Ishikawa (cell line): ENCODE measurements around the gene EIF3A.

Experiments
- EGR1 ChIP-seq: IDR thresholded peaks from 2 replicates; pipeline ENCODE4 v1.6.1; 2012
- EP300 ChIP-seq: IDR thresholded peaks from 2 replicates; pipeline ENCODE4 v1.6.1; 2012; ENCODE audit warnings: borderline replicate concordance
- FOXM1 ChIP-seq: IDR thresholded peaks from 2 replicates; pipeline ENCODE4 v1.6.1; 2012; ENCODE audit warnings: low read depth, borderline replicate concordance
- YY1 ChIP-seq: IDR thresholded peaks from 2 replicates; pipeline ENCODE4 v1.6.1; 2012; ENCODE audit warnings: low read depth
- TF ChIP-seq, protein P1 (sequence below): IDR thresholded peaks from 2 replicates; pipeline ENCODE4 v1.6.1; 2012

DNA sequence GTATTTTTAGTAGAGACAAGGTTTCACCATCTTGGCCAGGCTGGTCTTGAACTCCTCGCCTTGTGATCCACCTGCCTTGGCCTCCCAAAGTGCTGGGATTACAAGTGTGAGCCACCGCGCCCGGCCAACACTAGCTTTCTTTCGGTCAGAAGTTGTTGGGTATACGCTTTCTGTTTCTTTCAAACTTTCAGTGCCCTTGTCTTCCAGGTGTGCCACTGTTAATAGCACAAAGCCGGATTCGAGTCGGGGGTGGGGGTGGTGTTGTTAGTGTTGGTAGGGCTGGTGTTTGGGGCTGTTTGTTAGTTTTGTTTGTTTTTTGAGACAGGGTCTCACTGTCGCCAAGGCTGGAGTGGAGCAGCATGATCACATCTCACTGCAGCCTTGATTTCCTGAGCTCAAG lies 84.9 kb downstream of the EIF3A start:
- TF ChIP-seq FOXM1: no peak
- TF ChIP-seq YY1: no peak
- TF ChIP-seq, protein P1, sequence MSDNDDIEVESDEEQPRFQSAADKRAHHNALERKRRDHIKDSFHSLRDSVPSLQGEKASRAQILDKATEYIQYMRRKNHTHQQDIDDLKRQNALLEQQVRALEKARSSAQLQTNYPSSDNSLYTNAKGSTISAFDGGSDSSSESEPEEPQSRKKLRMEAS: no peak
- no peak for TF ChIP-seq EGR1
- no peak for TF ChIP-seq EP300
